ENCODE results near the gene RPS23. TPM values are rescaled to one million over a fixed set of nuclear protein-coding genes. Genes with fewer than 3 reads are reported as not detected.
A peak's percentile ranks its signal among the peaks of the same experiment; 100 is the strongest.

RPS23 gene
- polyA plus RNA-seq (2011; rRNA removed) (2,222 and 3,979 TPM in 2 replicates), polyA minus RNA-seq (2011; rRNA and poly(A)+ RNA removed) (338 and 411 TPM in 2 replicates)

- peak; percentile 48 for DNase-seq (ENCODE audit: low read depth)
- TF ChIP-seq CTCF (IDR thresholded peaks at IDR 0.05; ENCODE audit: insufficient read depth, low read depth, low read length): no peak
- ChIA-PET POLR2A (no interaction called here), CTCF (no interaction called here)
- peaks cover 10% of the 10 kb centered on the region for H3K36me3 ChIP-seq (ENCODE audit: control insufficient read depth, insufficient read depth, low read length)
- H3K27me3 ChIP-seq (ENCODE audit: control insufficient read depth, insufficient read depth, low read length): no peaks in the 10 kb centered on the region
- H3K4me3 ChIP-seq (ENCODE audit: low read depth, low read length): peak within 1 kb of the TSS; percentile 97
These were observed at the start of gene RPS23 for GRCh38 chr5:82277987-82278710. TSS of gene RPS23 (minus strand) at chr5:82278354. CDS start at chr5:82278323, 31 bp downstream.

GRCh38 chr5:82327941-82328340 lies 49.8 kb upstream of the RPS23 start:
- Histone ChIP-seq H3K36me3 (ENCODE audit: control insufficient read depth, insufficient read depth, low read length) (no peaks in the 10 kb centered on the region), H3K27me3 (ENCODE audit: control insufficient read depth, insufficient read depth, low read length) (peaks cover 2% of the 10 kb centered on the region), H3K4me3 (ENCODE audit: low read depth, low read length) (no peak overlapping the region)
- no peak for DNase-seq (ENCODE audit: low read depth)
- no peak for TF ChIP-seq CTCF (IDR thresholded peaks at IDR 0.05; ENCODE audit: insufficient read depth, low read depth, low read length)
- CTCF ChIA-PET: no interaction called here
- POLR2A ChIA-PET: no interaction called here

- H3K4me3 ChIP-seq (ENCODE audit: low read depth, low read length): no peak overlapping the region
- DNase-seq (ENCODE audit: low read depth): no peak
- no peak for TF ChIP-seq CTCF (IDR thresholded peaks at IDR 0.05; ENCODE audit: insufficient read depth, low read depth, low read length)
- POLR2A ChIA-PET: no interaction called here
- CTCF ChIA-PET: interaction anchor here (1.0 to 2.6 kb wide), 3 partner anchors 8 to 27 kb away, joined by 3 to 12 read pairs (median 6); no protein-coding TSS in a partner anchor
- H3K36me3 ChIP-seq (ENCODE audit: control insufficient read depth, insufficient read depth, low read length): no peaks in the 10 kb centered on the region
- peaks cover 2% of the 10 kb centered on the region for H3K27me3 ChIP-seq (ENCODE audit: control insufficient read depth, insufficient read depth, low read length)
These were observed 47.8 kb upstream of the RPS23 start for GRCh38 chr5:82325996-82326395.

- CTCF ChIA-PET: interaction anchor here (2.6 kb wide), 1 partner anchor 12 kb away, joined by 12 read pairs; no protein-coding TSS in a partner anchor
- TF ChIP-seq CTCF (IDR thresholded peaks at IDR 0.05; ENCODE audit: insufficient read depth, low read depth, low read length): no peak
- DNase-seq (ENCODE audit: low read depth): no peak
- Histone ChIP-seq H3K4me3 (ENCODE audit: low read depth, low read length) (no peak overlapping the region), H3K36me3 (ENCODE audit: control insufficient read depth, insufficient read depth, low read length) (no peaks in the 10 kb centered on the region), H3K27me3 (ENCODE audit: control insufficient read depth, insufficient read depth, low read length) (peaks cover 2% of the 10 kb centered on the region)
- POLR2A ChIA-PET: no interaction called here
These were observed 47.0 kb upstream of the RPS23 start for GRCh38 chr5:82325155-82325554.

GRCh38 chr5:82320966-82321365 lies 42.8 kb upstream of the RPS23 start:
- Histone ChIP-seq H3K27me3 (ENCODE audit: control insufficient read depth, insufficient read depth, low read length) (peaks cover 2% of the 10 kb centered on the region), H3K36me3 (ENCODE audit: control insufficient read depth, insufficient read depth, low read length) (no peaks in the 10 kb centered on the region), H3K4me3 (ENCODE audit: low read depth, low read length) (no peak overlapping the region)
- POLR2A ChIA-PET: interaction anchor here (1.4 kb wide), 1 partner anchor 26 kb away, joined by 3 read pairs; no protein-coding TSS in a partner anchor
- CTCF ChIA-PET: interaction anchor here (2.0 kb wide), 1 partner anchor 37 kb away, joined by 5 read pairs; no protein-coding TSS in a partner anchor
- no peak for DNase-seq (ENCODE audit: low read depth)
- no peak for TF ChIP-seq CTCF (IDR thresholded peaks at IDR 0.05; ENCODE audit: insufficient read depth, low read depth, low read length)

Measured in BJ (cell line).